Caco-2 (cell line): ENCODE measurements around the gene RHOU. TPM values are rescaled to one million over a fixed set of nuclear protein-coding genes. Genes with fewer than 3 reads are reported as not detected.

Experiments used
- BruUV-seq: library from RNA; stranded (reverse); fragments of 400-500 nt; replicated peaks from 2 replicates; lab custom pipeline; 2021; lab: Mats Ljungman, UMichigan
- CTCF ChIA-PET: fragments of 300-600 bp; sonication (Branson Sonifier 250); formaldehyde crosslinking; loops from one replicate; lab custom pipeline; 2022; ENCODE audit warnings: antibody characterized with exemption; lab: Charles Lee
- POLR2A ChIA-PET: fragments of 300-600 bp; sonication (Branson Sonifier 250); formaldehyde crosslinking; loops from one replicate; lab custom pipeline; 2022; ENCODE audit warnings: antibody characterized with exemption; lab: Charles Lee
- DNase-seq, 2 experiments: peaks; one replicate each; pipeline versions ENCODE4 v3.0.0 to v3.0.0-alpha.2; 2020 to 2022
- H3K27me3 ChIP-seq: replicated peaks from 2 replicates; pipeline ENCODE4 v1.6.0; 2011; ENCODE audit warnings: low read length; ENCODE audit not compliant: control insufficient read depth, insufficient read depth
- H3K36me3 ChIP-seq: 2 replicates; pipeline ENCODE4 v1.5.1; 2011; ENCODE audit warnings: low read length; ENCODE audit not compliant: control insufficient read depth, insufficient read depth
- H3K4me1 ChIP-seq: fragments of 250-450 bp; sonication (Bioruptor Pico); 2 replicates; pipeline ENCODE4 v1.5.1; 2020; ENCODE audit warnings: mild to moderate bottlenecking
- H3K4me3 ChIP-seq: 2 replicates; pipeline ENCODE4 v1.5.1; 2011; ENCODE audit warnings: low read depth, mild to moderate bottlenecking, control low read depth, low read length
- H3K9me3 ChIP-seq: fragments of 250-450 bp; sonication (Bioruptor Pico); 2 replicates; pipeline ENCODE4 v1.5.1; 2020; ENCODE audit warnings: mild to moderate bottlenecking, moderate library complexity
- H3K27ac Mint-ChIP-seq: one replicate; pipeline ENCODE4 v1.8.0; 2022; ENCODE audit warnings: mixed read lengths; ENCODE audit not compliant: unreplicated experiment
- H3K27me3 Mint-ChIP-seq: one replicate; pipeline ENCODE4 v1.8.0; 2022; ENCODE audit warnings: mixed read lengths; ENCODE audit not compliant: insufficient read depth, unreplicated experiment
- H3K36me3 Mint-ChIP-seq: one replicate; pipeline ENCODE4 v1.8.0; 2022; ENCODE audit warnings: mild to moderate bottlenecking, mixed read lengths; ENCODE audit not compliant: insufficient read depth, unreplicated experiment
- H3K4me1 Mint-ChIP-seq: one replicate; pipeline ENCODE4 v1.8.0; 2022; ENCODE audit warnings: low read depth, mixed read lengths; ENCODE audit not compliant: unreplicated experiment
- H3K4me3 Mint-ChIP-seq: one replicate; pipeline ENCODE4 v1.8.0; 2022; ENCODE audit warnings: mild to moderate bottlenecking, moderate library complexity, mixed read lengths; ENCODE audit not compliant: unreplicated experiment
- H3K9me3 Mint-ChIP-seq: one replicate; pipeline ENCODE4 v1.8.0; 2022; ENCODE audit warnings: mixed read lengths; ENCODE audit not compliant: unreplicated experiment
- CTCF ChIP-seq, 2 experiments: fragments of 200-600 bp in 1 of 2; IDR thresholded peaks; 1 replicate in 1 of 2; 2 replicates in 1 of 2; pipeline versions ENCODE4 v1.5.1 to v1.8.0; 2011 to 2022; ENCODE audit warnings: antibody characterized with exemption in 1 of 2, control low read depth in 1 of 2, inconsistent platforms in 1 of 2, low read depth in 1 of 2, low read length in 1 of 2, mild to moderate bottlenecking in 1 of 2, moderate library complexity in 1 of 2; ENCODE audit not compliant: insufficient read depth in 1 of 2, severe bottlenecking in 1 of 2, unreplicated experiment in 1 of 2
- intact Hi-C: fragments of 100-400 bp; cut with micrococcal nuclease; formaldehyde crosslinking; loops from one replicate; pipeline ENCODE4 v1.10.0; 2022; ENCODE audit not compliant: unreplicated experiment
- total RNA-seq: library from RNA; stranded (reverse); gene quantifications from 2 replicates; pipeline ENCODE4 v1.2.3, GENCODE V29; 2022

Gene RHOU
- total RNA-seq, 1 experiment from 2014 or later: 17.4 TPM

- no peak for DNase-seq
- H3K36me3 Mint-ChIP-seq: no peaks in the 10 kb centered on the region
- H3K9me3 Mint-ChIP-seq: no peaks in the 10 kb centered on the region
- POLR2A ChIA-PET: no interaction called here
- H3K27ac Mint-ChIP-seq: no peak overlapping the region
- Histone ChIP-seq H3K27me3 (no peaks in the 10 kb centered on the region), H3K9me3 (no peaks in the 10 kb centered on the region), H3K4me3 (no peak overlapping the region), H3K36me3 (no peaks in the 10 kb centered on the region), H3K4me1 (no peaks in the 10 kb centered on the region)
- no peaks in the 10 kb centered on the region for H3K27me3 Mint-ChIP-seq
- intact Hi-C loops: loop anchor here (10.0 kb wide), 1 partner anchor 560 kb away; no protein-coding TSS in a partner anchor
- CTCF ChIA-PET: no interaction called here
- TF ChIP-seq CTCF (IDR thresholded peaks at IDR 0.05; ENCODE audit: insufficient read depth in 1 of 2, low read depth in 1 of 2, low read length in 1 of 2, severe bottlenecking in 1 of 2, unreplicated experiment in 1 of 2): no peak
- BruUV-seq: no TSS peak
- no peak overlapping the region for H3K4me3 Mint-ChIP-seq
- H3K4me1 Mint-ChIP-seq: no peaks in the 10 kb centered on the region
These were observed 40.0 kb upstream of the RHOU start for GRCh38 chr1:228695015-228695955.

GRCh38 chr1:228697207-228698016, 37.9 kb upstream of the RHOU start:
- no peak for DNase-seq
- Histone ChIP-seq H3K4me1 (no peaks in the 10 kb centered on the region), H3K4me3 (no peak overlapping the region), H3K9me3 (peaks cover 3% of the 10 kb centered on the region; the same call in 1 of the 2 replicates), H3K27me3 (no peaks in the 10 kb centered on the region), H3K36me3 (no peaks in the 10 kb centered on the region)
- H3K27me3 Mint-ChIP-seq: no peaks in the 10 kb centered on the region
- no peak overlapping the region for H3K27ac Mint-ChIP-seq
- no peaks in the 10 kb centered on the region for H3K36me3 Mint-ChIP-seq
- CTCF ChIA-PET: no interaction called here
- BruUV-seq: no TSS peak
- POLR2A ChIA-PET: no interaction called here
- intact Hi-C loops: loop anchor here (10.0 kb wide), 1 partner anchor 557 kb away; no protein-coding TSS in a partner anchor
- H3K4me3 Mint-ChIP-seq: no peak overlapping the region
- TF ChIP-seq CTCF (IDR thresholded peaks at IDR 0.05; ENCODE audit: insufficient read depth in 1 of 2, low read depth in 1 of 2, low read length in 1 of 2, severe bottlenecking in 1 of 2, unreplicated experiment in 1 of 2): no peak
- no peaks in the 10 kb centered on the region for H3K9me3 Mint-ChIP-seq
- no peaks in the 10 kb centered on the region for H3K4me1 Mint-ChIP-seq

DNA sequence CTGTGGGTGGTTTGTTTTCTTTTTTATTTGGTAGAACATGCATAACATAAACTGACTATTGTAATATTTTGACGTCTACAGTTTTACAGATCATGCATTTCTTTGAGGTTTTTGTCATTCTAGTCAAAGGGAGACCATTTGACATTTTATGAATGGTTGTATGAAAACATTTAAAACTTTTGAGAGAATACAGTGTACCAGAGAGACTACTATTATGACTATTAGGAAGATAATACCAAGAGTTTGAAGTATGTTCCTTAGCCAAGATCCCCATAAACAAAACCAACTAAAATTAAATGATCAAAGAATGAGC, 37.3 kb upstream of the RHOU start:
- Mint-ChIP-seq H3K27ac (no peak overlapping the region), H3K36me3 (no peaks in the 10 kb centered on the region), H3K9me3 (no peaks in the 10 kb centered on the region), H3K27me3 (no peaks in the 10 kb centered on the region), H3K4me3 (no peak overlapping the region), H3K4me1 (no peaks in the 10 kb centered on the region)
- ChIA-PET CTCF (no interaction called here), POLR2A (no interaction called here)
- no peak overlapping the region for H3K4me3 ChIP-seq
- no peak for TF ChIP-seq CTCF (IDR thresholded peaks at IDR 0.05; ENCODE audit: insufficient read depth in 1 of 2, low read depth in 1 of 2, low read length in 1 of 2, severe bottlenecking in 1 of 2, unreplicated experiment in 1 of 2)
- no peak for DNase-seq
- intact Hi-C loops: loop anchor here (10.0 kb wide), 1 partner anchor 557 kb away; no protein-coding TSS in a partner anchor
- no peaks in the 10 kb centered on the region for H3K4me1 ChIP-seq
- BruUV-seq: no TSS peak
- H3K27me3 ChIP-seq: no peaks in the 10 kb centered on the region
- H3K9me3 ChIP-seq: peaks cover 3% of the 10 kb centered on the region; the same call in 1 of the 2 replicates
- no peaks in the 10 kb centered on the region for H3K36me3 ChIP-seq
